Erythroblast (primary cell): ENCODE measurements around the gene DIPK1B.

Experiments
- GATA1 ChIP-seq: IDR thresholded peaks from 2 replicates; pipeline ENCODE4 v1.6.1; 2011; ENCODE audit warnings: low read depth, mild to moderate bottlenecking, control low read depth, low read length, moderate library complexity
- POLR2A ChIP-seq: IDR thresholded peaks from 2 replicates; pipeline ENCODE4 v1.6.1; 2011; ENCODE audit warnings: mild to moderate bottlenecking, low read length

DNA sequence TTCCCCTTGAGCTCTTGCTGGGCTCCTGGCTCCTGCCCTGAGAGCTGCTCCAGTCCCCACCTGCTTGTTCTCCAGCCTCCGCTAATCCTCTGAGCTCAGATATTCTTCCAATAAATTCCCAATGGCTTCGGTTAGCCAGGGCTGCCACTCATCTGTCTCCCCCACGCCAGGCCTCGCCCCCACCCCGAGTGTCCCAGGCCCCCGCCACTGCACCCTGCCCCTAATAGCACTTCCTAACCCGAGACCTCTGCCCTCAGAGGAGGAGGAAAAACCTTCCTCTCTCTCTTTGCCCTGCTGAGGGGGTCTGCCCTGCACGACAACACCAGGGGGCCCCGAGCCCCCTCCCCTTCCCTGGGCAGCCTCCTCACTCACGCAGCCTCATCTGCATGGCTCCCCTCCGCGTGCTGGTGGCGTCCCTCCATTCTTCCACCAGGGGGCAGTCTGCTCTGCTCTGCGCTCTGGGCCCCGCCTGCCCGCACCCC lies 57.4 kb downstream of the DIPK1B start:
- no peak for TF ChIP-seq POLR2A
- no peak for TF ChIP-seq GATA1
